GM20431 (cell line): ENCODE measurements around the gene ASL.
"Not testable (repeated sequence)": the region's sequence is repeated elsewhere in the genome, so short reads cannot be mapped to it uniquely, and the experiment has no call there.

ENCODE experiments used
- in situ Hi-C: fragments of 300-500 bp; cut with MseI, MboI; formaldehyde crosslinking; loops from one replicate; pipeline ENCODE4 v1.15.0; 2020; ENCODE audit warnings: low sequenced_read_pairs; ENCODE audit not compliant: unreplicated experiment

The ASL gene

DNA sequence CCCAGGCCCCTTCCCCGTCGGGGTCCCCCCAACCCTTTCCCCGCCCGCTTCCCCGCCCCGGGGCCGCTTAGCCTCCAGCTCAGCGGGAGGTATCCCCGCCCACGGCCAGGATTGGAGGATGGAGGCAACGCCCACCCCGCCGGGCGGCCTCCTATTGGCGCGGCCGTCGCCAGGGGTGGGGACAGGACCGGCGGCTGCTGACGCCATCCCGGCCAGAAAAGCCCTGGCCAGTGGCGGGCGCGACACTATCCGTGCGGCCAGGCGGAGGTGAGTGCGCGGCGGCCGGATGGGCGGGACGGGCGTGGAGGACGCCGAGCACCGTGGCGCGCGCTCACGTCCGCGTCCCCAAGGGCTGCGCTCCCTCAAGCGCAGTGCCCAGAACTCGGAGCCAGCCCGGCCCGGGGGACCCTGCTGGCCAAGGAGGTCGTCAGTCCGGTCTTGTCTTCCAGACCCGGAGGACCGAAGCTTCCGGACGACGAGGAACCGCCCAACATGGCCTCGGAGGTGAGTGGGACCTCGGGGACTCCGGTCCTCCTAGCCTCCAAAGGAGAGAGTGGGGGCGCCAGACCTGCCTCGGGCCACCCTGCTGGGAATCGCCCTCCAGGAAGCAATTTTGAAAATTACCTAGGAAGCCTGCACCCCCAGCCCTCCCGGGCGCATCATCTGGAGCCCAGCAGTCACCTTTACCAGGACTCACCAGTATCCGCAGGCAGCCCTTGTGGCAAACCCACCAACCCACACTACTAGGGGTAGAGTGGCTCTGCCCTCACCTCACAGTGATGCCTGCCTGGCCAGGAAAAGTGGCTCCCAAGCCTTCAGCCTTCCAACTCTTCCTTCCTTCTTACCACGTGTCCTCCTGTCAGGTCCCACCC lies at the start of gene ASL:
Gene ASL, plus strand, starts transcription at position 230 of the 872 bp plus-strand sequence. Its CDS starts 263 bp downstream, at position 493.
- in situ Hi-C loops, result no loop called here

DNA sequence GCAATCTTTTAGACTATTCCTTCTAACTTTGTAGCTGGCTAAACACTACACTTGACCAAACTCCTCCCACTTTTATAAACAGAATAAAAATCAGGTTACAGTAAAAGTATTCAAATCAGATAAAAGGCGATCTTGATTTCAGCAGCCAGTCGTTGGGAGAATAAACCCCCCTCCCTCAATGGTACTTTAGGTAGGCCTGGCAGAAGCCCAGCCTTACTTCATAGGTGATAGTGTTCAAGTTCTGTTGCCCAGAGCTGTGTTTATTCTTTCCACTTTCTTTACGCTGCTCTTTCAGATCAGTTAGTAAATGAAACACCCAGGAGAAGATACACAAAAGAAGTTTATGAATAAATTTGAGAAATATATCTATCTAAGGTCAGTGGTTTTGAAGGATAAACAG lies 47.3 kb upstream of the ASL start:
- in situ Hi-C loops, result not testable (repeated sequence)

DNA sequence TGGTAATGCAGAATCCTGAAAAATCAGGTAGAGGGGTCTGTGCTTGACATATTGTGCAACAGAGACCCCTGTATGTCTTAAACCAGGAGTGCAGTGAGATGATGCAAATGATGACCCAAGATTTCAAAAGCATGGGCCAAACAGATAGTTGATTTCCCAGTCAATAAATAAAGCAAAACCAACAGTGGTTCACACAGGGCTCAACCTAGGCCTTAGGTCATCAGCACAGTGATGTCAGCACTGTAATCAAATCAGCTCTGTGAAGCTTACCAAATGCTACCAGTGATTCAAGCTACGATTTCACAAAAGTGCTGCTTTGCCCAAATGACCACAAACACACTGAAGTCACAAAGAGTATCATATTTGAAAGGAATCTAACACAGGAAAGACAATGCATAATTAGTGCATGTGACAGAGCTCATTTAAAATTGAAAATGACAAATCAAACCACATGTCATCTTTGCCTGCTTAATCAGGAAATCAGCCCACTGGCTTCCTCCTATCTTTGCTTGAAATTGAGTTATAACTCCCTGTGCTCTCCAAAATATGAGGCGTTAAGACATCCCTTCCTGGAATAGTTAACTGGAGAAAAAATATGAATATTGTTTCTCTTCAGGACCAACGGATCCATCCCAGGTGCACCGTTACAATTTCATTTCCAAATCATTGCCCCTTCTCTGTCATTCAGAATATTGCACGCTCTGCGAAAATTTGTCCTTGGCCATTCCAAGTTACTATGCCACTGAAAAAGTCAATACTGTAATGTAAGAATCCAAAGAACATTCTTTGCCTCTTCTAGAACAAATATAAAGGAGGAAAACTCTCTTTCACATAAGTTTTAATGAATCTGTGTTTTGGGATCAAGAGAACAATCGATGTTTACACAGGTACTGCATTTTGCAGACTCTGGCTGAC lies 41.9 kb upstream of the ASL start:
- in situ Hi-C loops, result no loop called here

DNA sequence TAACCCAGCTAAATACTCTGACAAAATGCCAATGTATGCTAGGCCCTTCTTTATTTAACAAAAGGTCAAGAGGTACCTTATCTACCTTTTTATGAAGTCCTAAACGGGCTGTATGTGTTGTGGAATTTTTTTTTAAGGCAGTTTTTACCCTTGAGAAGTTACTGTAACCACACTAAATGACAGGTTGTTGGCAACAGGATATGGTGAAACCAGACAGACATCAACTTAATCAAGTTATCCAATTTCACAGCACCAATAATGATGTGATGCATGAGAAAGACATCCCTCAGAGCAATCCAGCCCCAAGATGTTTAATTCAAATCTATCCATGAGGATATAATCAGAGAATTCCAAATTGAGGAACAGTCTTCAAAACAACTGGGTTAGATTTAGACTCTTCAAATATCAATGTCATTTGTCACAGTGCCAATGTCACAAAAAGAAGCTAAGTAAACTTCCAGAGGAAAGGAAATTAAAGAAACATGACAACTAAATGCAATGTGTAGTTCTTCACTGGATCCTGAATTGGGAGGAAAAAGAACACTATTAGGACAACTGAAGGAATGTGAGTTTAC lies 41.1 kb upstream of the ASL start:
- in situ Hi-C loops, result not testable (repeated sequence)

DNA sequence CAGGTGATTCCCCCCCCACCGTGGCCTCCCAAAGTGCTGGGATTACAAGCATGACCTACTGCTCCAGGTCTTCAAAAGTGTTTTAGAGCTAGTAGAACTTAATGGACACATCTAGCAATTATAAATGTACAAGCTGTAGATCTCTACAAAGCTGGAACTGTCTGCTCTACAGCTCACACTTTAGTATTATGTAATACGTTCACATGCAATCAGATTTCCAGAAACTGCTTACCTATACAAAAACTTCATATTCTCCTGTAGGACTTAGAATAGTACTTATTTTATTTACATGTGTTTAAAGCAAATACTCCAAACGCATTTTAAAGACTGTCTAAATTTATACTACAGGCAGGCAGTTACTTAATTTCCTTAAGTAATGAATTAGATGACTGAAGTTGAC lies 39.2 kb upstream of the ASL start:
- in situ Hi-C loops, result no loop called here

DNA sequence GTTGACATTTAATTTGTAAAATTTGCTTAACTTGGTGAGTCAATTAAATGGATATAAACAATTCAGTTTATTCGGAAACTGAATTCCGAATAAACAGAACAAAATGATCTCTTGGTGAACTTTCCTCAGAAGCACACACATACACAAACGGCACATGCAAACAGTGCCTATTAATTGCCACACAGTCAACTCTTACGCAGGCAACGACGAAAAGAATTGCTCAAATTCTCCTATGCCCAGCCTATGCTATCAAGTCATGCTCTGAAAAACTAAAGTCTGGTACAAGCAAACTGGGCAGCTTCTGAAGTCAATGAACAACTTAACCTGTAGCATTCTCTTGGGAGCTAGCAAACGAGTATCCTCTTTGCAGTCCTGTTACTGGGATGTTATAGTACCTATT lies 38.8 kb upstream of the ASL start:
- in situ Hi-C loops, result no loop called here

DNA sequence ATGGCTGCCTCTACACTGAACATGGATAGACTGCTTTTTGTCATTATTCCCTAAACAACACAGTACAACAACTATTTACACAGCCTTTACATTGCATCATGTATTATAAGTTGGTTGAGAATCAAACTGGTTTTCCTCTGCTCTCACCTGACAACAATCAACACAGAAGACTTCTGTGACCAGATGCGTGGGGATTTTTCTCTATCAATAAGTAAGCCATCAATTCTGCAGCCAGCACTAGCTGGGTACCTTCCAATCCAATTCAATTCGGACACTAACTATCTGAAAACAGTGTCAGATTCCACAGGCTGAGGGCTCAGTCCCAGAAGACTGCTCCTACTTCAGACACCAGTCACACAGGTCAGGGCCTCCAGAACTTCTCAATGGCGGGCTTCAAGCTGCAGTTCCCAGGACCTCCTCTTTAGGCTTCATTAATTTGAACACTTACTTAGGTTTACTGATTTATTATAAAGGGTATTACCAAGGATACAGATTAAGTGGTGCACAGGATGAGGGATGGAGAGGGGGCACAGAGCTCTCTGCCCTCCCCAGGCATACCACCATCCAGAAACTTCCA lies 36.4 kb upstream of the ASL start:
- in situ Hi-C loops, result no loop called here

DNA sequence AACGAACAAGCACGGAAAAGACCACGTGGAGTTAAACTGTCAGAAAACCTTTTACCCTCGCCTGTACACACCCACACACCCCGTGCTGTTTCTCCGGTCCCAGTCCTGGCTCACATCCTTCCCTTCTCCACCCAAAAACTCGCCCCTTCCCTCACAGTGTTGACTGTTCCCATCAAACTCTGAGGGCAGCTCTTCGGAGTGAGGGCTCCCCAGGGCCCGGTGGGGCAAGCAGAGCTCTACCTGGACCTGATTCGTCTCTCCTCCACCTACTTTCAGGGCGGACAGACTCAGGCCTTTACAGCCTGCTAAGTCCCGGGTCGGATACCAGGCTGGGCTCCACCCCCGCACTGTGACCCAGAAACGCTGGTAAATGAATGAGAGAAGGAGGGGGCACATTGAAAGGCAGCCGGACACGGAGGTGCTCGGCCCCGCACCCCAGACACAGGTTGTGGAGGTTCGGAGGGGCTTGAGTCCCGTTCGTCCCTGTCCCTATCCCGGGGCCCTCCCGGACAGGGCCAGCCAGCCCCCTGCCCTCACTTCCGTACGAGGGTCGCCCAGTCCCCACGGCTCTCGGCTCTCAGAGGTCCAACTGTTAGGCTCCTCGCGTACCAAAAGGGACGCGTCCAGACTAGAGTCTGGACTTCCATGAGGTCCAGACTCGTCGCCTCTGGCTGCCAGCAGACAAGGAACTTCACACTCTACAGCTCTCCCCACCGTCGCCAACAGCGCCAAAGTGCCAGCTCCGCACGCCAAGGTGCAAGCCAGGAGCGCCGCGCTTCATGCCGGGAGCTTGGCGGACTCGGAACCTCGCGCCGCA lies 31.7 kb upstream of the ASL start:
- in situ Hi-C loops, result no loop called here

DNA sequence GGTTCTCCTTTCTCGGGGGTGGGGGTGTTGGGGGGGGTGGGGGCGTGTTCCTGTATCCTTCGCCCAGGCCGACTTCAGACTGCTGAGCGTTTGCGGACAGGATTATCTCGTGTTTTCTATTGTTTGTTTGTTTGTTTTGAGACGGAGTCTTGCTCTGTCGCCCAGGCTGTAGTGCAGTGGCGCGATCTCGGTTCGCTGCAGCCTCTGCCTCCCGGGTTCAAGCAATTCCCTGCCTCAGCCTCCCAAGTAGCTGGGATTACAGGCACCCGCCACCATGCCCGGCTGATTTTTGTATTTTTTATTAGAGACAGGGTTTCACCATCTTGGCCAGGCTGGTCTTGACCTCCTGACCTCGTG lies 31.1 kb upstream of the ASL start:
- in situ Hi-C loops, result not testable (repeated sequence)

DNA sequence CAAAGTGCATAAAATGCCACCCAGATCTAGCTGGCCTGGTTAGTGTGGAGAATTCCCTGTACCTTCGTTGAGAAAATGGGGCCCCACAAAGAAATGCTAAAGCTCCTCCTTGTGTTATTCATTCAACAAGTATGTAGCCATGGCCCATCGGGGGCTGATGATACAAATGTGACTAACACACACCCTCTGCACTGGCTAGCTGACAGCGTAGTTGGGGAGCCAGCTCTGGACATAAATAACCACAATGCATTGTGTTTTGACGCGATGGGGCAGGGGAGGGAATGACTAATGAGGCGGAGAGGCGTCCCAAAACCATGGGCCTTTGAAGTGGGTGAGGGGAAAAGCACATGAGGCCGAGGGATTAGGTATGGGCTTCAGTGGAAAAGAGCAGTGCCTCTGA lies 28.2 kb upstream of the ASL start:
- in situ Hi-C loops, result no loop called here

DNA sequence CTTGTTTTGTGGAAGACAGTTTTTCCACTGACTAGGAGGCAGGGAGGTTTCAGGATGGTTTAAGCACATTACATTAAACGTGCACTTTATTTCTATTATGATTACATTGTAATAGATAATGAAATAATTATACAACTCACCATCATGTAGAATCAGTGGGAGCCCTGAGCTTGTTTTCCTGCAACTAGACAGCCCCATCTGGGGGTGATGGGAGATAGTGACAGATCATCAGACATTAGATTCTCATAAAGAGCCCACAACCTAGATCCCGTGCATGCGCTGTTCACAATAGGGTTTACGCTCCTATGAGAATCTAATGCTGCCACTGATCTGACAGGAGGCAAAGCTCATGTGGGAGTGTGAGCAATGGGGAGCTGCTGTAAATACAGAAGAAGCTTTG lies 25.7 kb upstream of the ASL start:
- in situ Hi-C loops, result not testable (repeated sequence)

DNA sequence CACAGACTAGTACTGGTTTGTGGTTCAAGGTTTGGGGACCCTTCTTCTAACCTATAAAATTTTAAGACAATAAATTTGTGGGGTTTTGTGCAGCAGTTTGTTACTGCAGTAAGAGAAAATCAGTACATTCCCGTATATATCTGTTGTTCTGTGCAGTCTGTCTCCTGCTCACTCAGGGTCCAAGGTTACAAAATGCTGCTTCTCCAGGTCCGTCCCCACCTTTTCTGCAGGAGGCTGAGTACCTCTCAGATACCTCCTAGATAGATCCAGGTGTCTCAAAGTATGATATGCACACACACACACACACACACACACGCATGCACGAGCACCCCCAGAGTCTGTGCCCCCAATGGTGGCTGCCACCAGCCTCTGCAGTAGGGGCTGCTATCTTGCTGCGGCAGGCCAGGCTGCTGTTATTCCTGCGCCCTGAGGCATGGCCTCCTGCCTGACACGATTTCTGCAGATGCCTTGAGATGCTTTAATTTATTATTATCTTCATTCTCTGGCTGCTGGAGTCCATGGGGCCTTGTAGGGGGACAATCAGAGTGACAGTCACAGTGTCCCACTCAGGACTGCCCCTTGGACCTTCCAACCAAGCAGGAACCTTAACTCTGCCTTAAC lies 25.2 kb upstream of the ASL start:
- in situ Hi-C loops, result no loop called here

DNA sequence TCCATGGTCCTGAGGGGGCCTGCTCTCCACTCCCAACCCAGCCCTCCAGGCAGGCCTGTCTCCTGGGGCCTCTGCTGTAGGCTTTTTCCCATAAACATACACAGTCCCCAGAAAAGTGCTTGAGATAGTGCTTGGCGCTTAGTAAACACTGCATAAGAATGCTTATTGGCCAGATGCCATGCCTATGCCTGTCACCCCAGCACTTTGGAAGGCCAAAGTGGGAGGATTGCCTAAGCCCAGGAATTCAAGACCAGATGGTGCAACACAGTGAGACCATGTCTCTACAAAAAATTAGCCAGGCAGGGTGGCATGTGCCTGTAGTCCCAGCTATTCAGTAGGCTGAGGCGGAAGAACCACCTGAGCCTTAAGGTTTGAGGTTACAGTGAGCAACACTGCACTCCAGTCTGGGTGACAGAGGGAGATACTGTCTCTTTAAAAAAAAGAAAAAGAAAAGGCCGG lies 24.6 kb upstream of the ASL start:
- in situ Hi-C loops, result no loop called here

DNA sequence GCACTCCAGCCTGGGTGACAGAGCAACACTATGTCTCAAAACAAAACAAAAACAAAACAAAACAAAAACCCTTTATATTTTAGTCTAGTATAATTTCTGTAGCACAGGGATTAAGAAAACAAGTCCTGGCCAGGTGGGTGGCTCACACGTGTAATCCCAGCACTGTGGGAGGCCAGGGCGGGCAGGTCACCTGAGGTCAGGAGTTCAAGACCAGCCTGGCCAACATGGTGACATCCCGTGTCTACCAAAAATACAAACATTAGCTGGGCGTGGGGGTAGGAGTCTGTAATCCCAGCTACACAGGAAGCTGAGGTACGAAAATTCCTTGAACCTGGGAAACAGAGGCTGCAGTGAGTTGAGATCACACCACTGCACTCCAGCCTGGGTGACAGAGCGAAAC lies 23.2 kb upstream of the ASL start:
- in situ Hi-C loops, result no loop called here

DNA sequence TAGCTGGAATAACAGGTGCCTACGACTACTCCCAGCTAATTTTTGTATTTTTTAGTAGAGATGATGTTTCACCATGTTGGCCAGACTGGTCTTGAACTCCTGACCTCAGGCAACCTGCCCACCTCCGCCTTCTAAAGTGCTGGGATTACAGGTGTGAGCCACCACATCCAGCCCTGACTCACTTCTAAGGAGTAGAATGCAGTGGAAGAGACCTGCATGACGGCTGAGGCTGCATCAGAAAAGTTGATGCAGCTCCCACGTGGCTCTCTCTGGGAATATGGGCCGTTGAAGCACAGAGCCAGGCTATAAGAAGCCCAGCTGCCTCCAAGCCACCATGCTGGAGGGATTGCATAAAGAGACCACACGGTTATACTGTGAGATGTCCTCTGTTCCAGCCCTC lies 21.6 kb upstream of the ASL start:
- in situ Hi-C loops, result no loop called here

DNA sequence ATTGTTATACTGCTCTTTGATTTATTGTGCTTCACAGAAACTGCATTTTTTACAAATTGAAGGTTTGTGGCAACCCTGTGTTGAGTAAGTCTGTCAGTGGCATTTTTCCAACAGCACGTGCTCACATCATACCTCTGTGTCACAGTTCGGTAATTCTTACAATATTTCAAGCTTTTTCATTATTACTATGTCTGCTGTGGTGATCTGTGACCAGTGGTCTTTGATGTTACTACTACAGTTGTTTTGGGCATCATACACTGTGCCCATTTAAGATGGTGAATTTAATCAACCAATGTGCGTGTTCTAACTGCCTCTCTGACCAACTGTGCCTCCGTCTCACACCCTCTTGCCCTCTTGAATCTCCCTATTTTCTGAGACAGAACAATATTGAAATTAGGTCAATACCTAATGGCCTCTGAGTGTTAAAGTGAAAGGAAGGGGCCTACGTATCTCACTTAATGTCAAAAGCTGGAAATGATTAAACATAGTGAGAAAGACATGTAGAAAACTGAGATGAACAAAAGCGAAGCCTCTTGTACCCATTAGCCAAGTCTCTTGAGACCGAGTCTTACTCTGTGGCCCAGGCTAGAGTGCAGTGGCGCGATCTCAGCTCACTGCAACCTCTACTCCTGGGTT lies 20.2 kb upstream of the ASL start:
- in situ Hi-C loops, result no loop called here

DNA sequence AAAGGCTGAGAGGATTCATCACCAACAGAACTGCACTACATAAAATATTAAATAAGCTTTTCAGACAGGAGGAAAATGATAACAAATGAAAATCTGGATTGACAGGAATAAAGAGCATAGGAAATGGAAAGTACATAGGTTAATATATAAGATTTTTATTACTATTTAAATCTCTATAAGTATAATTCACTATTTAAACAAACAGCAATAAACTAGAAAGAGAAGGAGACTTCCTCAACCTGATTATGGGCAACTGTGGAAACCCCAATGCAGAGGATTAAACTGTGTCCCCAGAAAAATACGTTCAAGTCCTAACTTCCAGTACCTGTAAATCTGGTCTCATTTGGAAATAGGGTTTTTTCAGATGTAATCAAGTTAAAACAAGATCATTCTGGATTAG lies 14.8 kb upstream of the ASL start:
- in situ Hi-C loops, result no loop called here

DNA sequence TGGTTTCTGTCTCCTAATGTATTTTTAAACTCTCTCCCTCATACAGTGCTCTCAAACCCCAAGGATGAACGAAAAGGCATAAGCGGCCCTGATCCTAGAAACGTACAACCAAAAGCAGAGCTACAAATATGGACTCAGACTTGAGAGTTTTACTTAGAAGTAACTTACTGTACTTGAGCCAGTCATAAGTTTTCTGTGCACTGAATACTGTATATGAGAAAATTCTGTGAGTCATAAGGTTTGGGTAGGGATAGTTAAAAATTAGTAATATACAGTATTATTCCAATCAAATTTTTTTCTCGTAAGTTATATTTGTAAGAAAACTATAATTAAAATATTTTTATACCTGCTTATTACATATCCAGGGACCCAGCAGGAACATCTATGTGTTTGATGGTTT lies 5.9 kb upstream of the ASL start:
- in situ Hi-C loops, result no loop called here

DNA sequence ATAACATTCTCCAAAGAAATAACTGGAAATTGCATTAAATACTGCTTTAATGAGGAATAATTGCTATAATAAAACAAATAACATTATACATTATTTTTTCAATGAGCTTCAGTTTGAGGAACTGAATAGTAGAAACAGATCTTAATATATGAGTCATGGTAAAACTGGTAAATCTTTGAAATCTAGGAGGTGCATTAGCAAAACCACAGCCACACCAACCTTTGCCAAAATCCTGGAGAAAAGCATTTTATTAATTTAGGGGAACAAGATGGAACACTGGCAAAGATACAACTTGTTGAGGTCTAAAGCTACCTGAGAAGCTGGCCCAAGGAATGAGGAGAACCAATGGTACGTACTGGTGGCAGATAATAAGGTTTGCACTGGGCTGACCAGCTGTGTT lies 5.4 kb upstream of the ASL start:
- in situ Hi-C loops, result no loop called here
